Peyer's patch (tissue), 4 donors: Measurements from ENCODE around the gene PTPN23. TPM values are rescaled to one million over a fixed set of nuclear protein-coding genes. Genes with fewer than 3 reads are reported as not detected.
A peak's percentile ranks its signal among the peaks of the same experiment; 100 is the strongest.

Source experiments
- DNase-seq, 3 donors: peaks; one replicate each; pipeline ENCODE4 v3.0.0-alpha.2; 2017 to 2019
- H3K27ac ChIP-seq, 4 donors: fragments of 200-600 bp; sonication (generic); one replicate each; pipeline ENCODE4 v1.5.1; 2016 to 2019
- H3K27me3 ChIP-seq, 2 donors: fragments of 200-600 bp; sonication (generic); one replicate each; pipeline ENCODE4 v1.5.1; 2019
- H3K36me3 ChIP-seq, 3 donors: fragments of 200-600 bp; sonication (generic); one replicate each; pipeline ENCODE4 v1.5.1; 2016 to 2019
- H3K4me1 ChIP-seq, 4 donors: fragments of 200-600 bp; sonication (generic); one replicate each; pipeline ENCODE4 v1.5.1; 2016 to 2019
- H3K4me3 ChIP-seq, 4 donors: fragments of 200-600 bp; sonication (generic); 1 replicate in 3 of 4; 2 replicates in 1 of 4; pipeline ENCODE4 v1.5.1; 2016 to 2019; ENCODE audit warnings: mild to moderate bottlenecking in 1 of 4
- H3K9me3 ChIP-seq, 4 donors: fragments of 200-600 bp; sonication (generic); one replicate each; pipeline ENCODE4 v1.5.1; 2016 to 2019; ENCODE audit warnings: mild to moderate bottlenecking in 1 of 4
- POLR2A ChIP-seq, 2 donors: fragments of 450-650 bp; IDR thresholded peaks; one replicate each; pipeline ENCODE4 v1.5.1; 2017; ENCODE audit warnings: antibody characterized with exemption in 2 of 2, mild to moderate bottlenecking in 2 of 2, moderate library complexity in 2 of 2
- total RNA-seq, 4 donors: library from RNA; depleted of rRNA; stranded (reverse); fragments of >200 nt; gene quantifications; one replicate each; pipeline ENCODE4 v1.1.0, GENCODE V29; 2016
- TF ChIP-seq, protein P1 (sequence below), 6 experiments: fragments of 450-650 bp in 4 of 6; fragments of 200-600 bp in 2 of 6; sonication (generic) in 1 of 6; IDR thresholded peaks; one replicate each; pipeline ENCODE4 v1.5.1; 2017 to 2019; ENCODE audit warnings: antibody characterized with exemption in 6 of 6, mild to moderate bottlenecking in 3 of 6, moderate library complexity in 1 of 6

The PTPN23 gene
- total RNA-seq, 4 donors from 2014 or later = 52.4 to 284 (median 80.8) TPM

DNA sequence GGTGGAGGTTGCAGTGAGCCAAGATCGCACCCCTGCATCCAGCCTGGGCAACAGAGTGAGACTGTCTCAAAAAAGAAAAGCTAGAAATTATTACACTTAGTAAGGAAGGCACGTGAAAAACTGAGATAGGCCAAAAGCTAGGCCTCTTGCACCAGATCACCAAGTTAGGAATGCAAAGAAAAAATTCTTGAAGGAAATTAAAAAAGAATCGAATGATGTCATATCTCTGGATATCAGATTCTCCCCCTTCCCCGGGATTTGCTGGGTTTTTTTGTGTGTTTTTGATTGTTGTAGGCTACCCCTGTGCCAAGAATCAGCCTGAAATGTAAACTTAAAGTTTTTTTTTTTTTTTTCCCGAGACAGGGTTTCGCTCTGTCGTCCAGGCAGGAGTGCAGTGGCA lies 17.4 kb downstream of the PTPN23 start:
- no peak for DNase-seq
- H3K9me3 ChIP-seq = no peaks in the 10 kb centered on the region
- no peak overlapping the region for H3K4me3 ChIP-seq
- H3K27me3 ChIP-seq = no peaks in the 10 kb centered on the region
- TF ChIP-seq, protein P1, sequence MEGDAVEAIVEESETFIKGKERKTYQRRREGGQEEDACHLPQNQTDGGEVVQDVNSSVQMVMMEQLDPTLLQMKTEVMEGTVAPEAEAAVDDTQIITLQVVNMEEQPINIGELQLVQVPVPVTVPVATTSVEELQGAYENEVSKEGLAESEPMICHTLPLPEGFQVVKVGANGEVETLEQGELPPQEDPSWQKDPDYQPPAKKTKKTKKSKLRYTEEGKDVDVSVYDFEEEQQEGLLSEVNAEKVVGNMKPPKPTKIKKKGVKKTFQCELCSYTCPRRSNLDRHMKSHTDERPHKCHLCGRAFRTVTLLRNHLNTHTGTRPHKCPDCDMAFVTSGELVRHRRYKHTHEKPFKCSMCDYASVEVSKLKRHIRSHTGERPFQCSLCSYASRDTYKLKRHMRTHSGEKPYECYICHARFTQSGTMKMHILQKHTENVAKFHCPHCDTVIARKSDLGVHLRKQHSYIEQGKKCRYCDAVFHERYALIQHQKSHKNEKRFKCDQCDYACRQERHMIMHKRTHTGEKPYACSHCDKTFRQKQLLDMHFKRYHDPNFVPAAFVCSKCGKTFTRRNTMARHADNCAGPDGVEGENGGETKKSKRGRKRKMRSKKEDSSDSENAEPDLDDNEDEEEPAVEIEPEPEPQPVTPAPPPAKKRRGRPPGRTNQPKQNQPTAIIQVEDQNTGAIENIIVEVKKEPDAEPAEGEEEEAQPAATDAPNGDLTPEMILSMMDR (IDR thresholded peaks at IDR 0.05) = no peak
- no peak for TF ChIP-seq POLR2A (IDR thresholded peaks at IDR 0.05)
- H3K27ac ChIP-seq = no peak overlapping the region
- peaks cover 0 to 11% (median 0%) of the 10 kb centered on the region in 4 donors for H3K4me1 ChIP-seq
- H3K36me3 ChIP-seq = peaks cover 0 to 68% (median 0%) of the 10 kb centered on the region in 3 donors

DNA sequence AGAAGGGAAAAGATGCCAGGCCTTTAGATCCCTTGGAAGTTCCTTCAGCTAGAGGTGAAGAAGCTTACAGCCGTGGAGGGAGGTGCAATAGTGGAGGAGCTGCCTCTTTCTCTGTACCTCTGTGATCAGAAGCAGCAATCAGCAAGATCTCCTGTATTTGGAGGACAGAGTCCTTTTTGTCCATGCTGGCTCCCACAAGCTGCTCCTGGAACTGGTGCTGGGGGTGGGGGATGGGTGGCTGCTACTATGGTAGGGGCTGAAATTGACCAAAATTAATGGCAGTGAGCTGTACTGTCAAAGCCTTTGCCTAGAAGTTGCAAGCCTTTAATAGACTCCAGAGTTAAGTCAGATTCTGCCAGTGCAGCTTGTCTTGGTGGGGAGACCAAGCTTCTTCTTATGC lies 18.2 kb downstream of the PTPN23 start:
- Histone ChIP-seq H3K27ac (no peak overlapping the region), H3K9me3 (no peaks in the 10 kb centered on the region), H3K36me3 (peaks cover 0 to 76% (median 0%) of the 10 kb centered on the region in 3 donors), H3K27me3 (no peaks in the 10 kb centered on the region), H3K4me3 (no peak overlapping the region), H3K4me1 (peaks cover 0 to 10% (median 0%) of the 10 kb centered on the region in 4 donors)
- no peak for DNase-seq
- TF ChIP-seq POLR2A (IDR thresholded peaks at IDR 0.05) = no peak
- TF ChIP-seq, protein P1 (IDR thresholded peaks at IDR 0.05) = no peak

DNA sequence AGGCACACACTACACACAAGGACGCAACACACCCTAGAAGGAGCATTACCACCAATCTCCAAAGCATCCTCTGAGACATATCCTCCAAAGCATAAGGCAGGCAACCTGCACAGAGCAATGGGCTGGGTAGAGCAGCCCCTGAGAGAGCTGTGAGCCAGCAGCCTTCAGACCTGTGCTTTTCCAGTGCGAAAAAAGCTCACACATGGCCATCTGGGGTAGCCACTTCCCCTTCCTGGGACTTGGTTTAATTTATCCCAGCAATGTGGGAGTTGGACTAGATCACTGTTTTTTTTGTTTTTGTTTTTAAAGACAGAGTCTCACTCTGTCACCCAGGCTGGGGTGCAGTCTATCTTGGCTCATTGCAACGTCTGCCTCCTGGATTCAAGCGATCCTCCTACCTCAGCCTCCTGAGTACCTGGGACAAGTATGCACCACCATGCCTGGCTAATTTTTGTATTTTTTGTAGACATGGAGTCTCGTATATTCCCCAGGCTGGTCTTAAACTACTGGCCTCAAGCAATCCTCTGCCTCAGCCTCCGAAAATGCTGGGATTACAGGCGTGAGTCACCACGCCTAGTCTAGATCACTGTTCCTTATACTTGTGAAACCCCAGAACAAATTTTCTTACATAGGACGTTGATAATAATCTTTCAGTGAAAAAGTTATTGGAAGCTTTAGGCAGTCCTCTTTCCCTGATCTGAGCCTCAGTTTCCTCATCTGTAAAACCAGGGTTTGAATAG lies 18.9 kb downstream of the PTPN23 start:
- H3K4me3 ChIP-seq = no peak overlapping the region
- H3K27ac ChIP-seq = no peak overlapping the region
- no peaks in the 10 kb centered on the region for H3K9me3 ChIP-seq
- DNase-seq = no peak
- H3K36me3 ChIP-seq = peaks cover 0 to 80% (median 0%) of the 10 kb centered on the region in 3 donors
- H3K27me3 ChIP-seq = no peaks in the 10 kb centered on the region
- peaks cover 0 to 6% (median 0%) of the 10 kb centered on the region in 4 donors for H3K4me1 ChIP-seq
- TF ChIP-seq POLR2A (IDR thresholded peaks at IDR 0.05) = no peak
- TF ChIP-seq, protein P1 (IDR thresholded peaks at IDR 0.05) = no peak

DNA sequence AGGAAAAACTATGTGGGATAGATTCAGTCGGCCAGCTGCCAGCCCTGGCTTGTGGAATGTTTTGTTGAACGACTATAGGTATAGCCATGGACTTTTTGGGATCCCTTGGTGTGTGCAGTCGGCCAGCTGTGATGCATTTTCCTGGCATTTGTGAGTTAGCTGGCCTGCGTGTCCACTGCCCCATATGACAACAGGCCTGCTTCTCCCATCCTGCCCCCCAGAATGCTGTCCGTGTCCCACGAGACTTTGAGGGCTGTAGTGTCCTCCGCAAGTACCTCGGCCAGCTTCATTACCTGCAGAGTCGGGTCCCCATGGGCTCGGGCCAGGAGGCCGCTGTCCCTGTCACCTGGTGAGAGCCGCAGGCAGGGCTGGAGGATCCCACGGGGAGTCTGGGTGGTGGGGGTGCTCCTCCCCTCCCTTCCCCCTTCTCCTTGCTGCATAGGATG lies 23.6 kb downstream of the PTPN23 start:
- Histone ChIP-seq H3K27me3 (no peaks in the 10 kb centered on the region), H3K9me3 (no peaks in the 10 kb centered on the region), H3K4me3 (no peak overlapping the region), H3K36me3 (peaks cover 0 to 81% (median 0%) of the 10 kb centered on the region in 3 donors), H3K4me1 (peaks cover 0 to 7% (median 0%) of the 10 kb centered on the region in 4 donors), H3K27ac (no peak overlapping the region)
- no peak for TF ChIP-seq POLR2A (IDR thresholded peaks at IDR 0.05)
- TF ChIP-seq, protein P1 (IDR thresholded peaks at IDR 0.05) = no peak
- DNase-seq = peak in 1 of 3 donors; percentile 46

DNA sequence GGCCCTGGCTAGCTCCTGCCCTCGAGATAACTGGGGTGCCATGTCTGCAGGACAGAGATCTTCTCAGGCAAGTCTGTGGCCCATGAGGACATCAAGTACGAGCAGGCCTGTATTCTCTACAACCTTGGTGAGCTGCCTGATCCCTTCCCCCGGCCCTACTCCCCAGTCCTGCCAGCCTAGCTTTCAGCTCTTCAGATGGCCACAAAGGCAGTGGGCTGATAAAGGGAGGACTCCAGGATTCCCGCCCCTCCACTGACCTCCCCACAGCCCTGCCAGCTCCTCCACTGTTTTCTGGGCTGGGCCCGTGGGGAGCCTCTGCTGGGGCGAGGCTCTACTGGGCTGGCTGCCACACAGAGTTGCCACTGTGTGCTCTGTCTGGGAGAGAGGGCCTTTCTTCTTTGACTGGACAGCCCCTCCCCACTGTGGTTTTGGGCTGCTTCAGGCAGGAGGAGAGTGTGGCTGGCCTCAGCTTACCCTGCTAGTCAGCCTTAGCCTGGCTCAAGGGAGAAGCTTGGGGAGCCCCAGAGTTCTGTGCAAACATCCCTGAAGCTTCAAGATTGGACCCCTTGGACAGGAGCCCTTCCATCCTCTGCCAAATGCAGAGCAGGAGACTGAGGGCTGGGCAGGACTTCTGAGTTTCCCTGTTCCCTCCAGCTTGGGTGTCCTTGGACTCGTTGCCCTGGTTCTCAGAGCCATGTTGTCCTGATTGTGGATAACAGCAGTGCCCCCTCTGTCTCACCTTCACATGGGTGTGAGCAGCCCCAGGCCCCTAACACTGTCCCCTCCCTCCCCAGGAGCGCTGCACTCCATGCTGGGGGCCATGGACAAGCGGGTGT lies 24.4 kb downstream of the PTPN23 start:
- H3K36me3 ChIP-seq = peaks cover 0 to 83% (median 0%) of the 10 kb centered on the region in 3 donors
- no peaks in the 10 kb centered on the region for H3K9me3 ChIP-seq
- TF ChIP-seq POLR2A (IDR thresholded peaks at IDR 0.05) = no peak
- TF ChIP-seq, protein P1 (IDR thresholded peaks at IDR 0.05) = no peak
- H3K27me3 ChIP-seq = no peaks in the 10 kb centered on the region
- H3K27ac ChIP-seq = no peak overlapping the region
- H3K4me3 ChIP-seq = no peak overlapping the region
- H3K4me1 ChIP-seq = peaks cover 0 to 7% (median 0%) of the 10 kb centered on the region in 4 donors
- no peak for DNase-seq
